OCI-LY1 (cell line): ENCODE results near the gene MYO1E.

ENCODE experiments used
- EZH2 ChIP-seq: fragments of 200-600 bp; sonication (generic), shearing (Covaris generic); IDR thresholded peaks from 2 replicates; pipeline ENCODE4 v1.8.0; 2017; ENCODE audit warnings: borderline replicate concordance, mixed run types, mild to moderate bottlenecking, antibody characterized with exemption, low read length, moderate library complexity, mixed read lengths
- TF ChIP-seq, protein P1 (sequence below): fragments of 200-600 bp; sonication (generic), shearing (Covaris generic); IDR thresholded peaks from 2 replicates; pipeline ENCODE4 v1.5.1; 2017; ENCODE audit warnings: mild to moderate bottlenecking, antibody characterized with exemption, low read length, moderate library complexity, mixed read lengths

DNA sequence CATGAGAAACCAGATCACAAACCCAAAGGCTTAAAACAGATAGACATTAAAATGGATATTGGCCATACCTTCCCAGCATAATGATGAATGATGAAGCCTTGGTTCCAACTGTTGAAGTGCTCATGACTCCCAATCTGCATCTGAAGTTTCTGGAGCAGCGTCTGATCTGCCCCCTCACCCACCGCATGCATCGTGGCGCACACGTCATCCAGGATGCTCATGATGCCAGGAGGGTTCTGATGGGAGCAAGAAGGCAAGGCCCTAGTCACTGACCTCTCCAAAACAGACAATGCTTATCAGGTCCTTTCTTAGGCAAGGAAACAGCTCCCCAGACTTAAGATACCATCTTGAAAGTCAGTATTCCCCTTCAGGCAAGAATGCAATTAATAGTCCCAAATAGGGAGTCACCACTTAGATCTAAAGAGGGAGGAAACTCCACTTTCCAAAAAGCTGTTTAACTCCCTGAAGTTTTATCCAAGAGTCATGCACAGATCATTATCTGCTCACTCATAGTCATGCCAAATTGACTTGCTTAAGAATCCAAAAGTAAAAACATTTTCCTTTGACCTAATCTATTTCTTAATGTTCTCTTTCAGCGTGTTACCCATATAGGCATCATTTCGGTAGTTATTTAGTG lies 163.9 kb downstream of the MYO1E start:
- TF ChIP-seq, protein P1, sequence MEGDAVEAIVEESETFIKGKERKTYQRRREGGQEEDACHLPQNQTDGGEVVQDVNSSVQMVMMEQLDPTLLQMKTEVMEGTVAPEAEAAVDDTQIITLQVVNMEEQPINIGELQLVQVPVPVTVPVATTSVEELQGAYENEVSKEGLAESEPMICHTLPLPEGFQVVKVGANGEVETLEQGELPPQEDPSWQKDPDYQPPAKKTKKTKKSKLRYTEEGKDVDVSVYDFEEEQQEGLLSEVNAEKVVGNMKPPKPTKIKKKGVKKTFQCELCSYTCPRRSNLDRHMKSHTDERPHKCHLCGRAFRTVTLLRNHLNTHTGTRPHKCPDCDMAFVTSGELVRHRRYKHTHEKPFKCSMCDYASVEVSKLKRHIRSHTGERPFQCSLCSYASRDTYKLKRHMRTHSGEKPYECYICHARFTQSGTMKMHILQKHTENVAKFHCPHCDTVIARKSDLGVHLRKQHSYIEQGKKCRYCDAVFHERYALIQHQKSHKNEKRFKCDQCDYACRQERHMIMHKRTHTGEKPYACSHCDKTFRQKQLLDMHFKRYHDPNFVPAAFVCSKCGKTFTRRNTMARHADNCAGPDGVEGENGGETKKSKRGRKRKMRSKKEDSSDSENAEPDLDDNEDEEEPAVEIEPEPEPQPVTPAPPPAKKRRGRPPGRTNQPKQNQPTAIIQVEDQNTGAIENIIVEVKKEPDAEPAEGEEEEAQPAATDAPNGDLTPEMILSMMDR: no peak
- no peak for TF ChIP-seq EZH2
